BLaER1 (cell line): ENCODE measurements around the gene SPOCK3.
"Not testable (repeated sequence)": the region's sequence is repeated elsewhere in the genome, so short reads cannot be mapped to it uniquely, and the experiment has no call there.

Experiments
- H3K27ac ChIP-seq: shearing (Covaris generic); formaldehyde crosslinking; 2 replicates; pipeline ENCODE4 v1.8.1; 2022
- H3K27me3 ChIP-seq: shearing (Covaris generic); formaldehyde crosslinking; 2 replicates; pipeline ENCODE4 v1.8.1; 2022
- H3K36me3 ChIP-seq: shearing (Covaris generic); formaldehyde crosslinking; 2 replicates; pipeline ENCODE4 v1.8.1; 2022
- H3K4me1 ChIP-seq: shearing (Covaris generic); formaldehyde crosslinking; 2 replicates; pipeline ENCODE4 v1.8.1; 2022
- H3K4me2 ChIP-seq: shearing (Covaris generic); formaldehyde crosslinking; 2 replicates; pipeline ENCODE4 v1.8.1; 2022
- H3K4me3 ChIP-seq: shearing (Covaris generic); formaldehyde crosslinking; 2 replicates; pipeline ENCODE4 v1.8.1; 2022
- H3K9ac ChIP-seq: shearing (Covaris generic); formaldehyde crosslinking; 2 replicates; pipeline ENCODE4 v1.8.1; 2022
- H3K9me3 ChIP-seq: shearing (Covaris generic); formaldehyde crosslinking; 2 replicates; pipeline ENCODE4 v1.8.1; 2022
- H4K20me1 ChIP-seq: shearing (Covaris generic); formaldehyde crosslinking; 2 replicates; pipeline ENCODE4 v1.8.1; 2022
- Cebpa-rat ChIP-seq: shearing (Covaris generic); IDR thresholded peaks from 2 replicates; pipeline ENCODE4 v1.8.1; 2022

Gene SPOCK3

GRCh38 chr4:167234316-167234881 lies at the start of gene SPOCK3:
SPOCK3 (minus strand) TSS chr4:167234494.
- no peaks in the 10 kb centered on the region for H3K4me1 ChIP-seq
- peak within 1 kb of the TSS; percentile 99 for H3K4me2 ChIP-seq
- peak within 1 kb of the TSS; percentile 62 for H3K9ac ChIP-seq
- H3K4me3 ChIP-seq: peak within 1 kb of the TSS; percentile 74
- no peak for TF ChIP-seq Cebpa-rat
- peaks cover 32% of the 10 kb centered on the region for H3K27me3 ChIP-seq
- H4K20me1 ChIP-seq: no peaks in the 10 kb centered on the region
- no peak within 1 kb of the TSS for H3K27ac ChIP-seq
- no peaks in the 10 kb centered on the region for H3K9me3 ChIP-seq
- no peaks in the 10 kb centered on the region for H3K36me3 ChIP-seq

- Histone ChIP-seq H3K27me3 (no peaks in the 10 kb centered on the region), H4K20me1 (no peaks in the 10 kb centered on the region), H3K4me1 (no peaks in the 10 kb centered on the region), H3K36me3 (no peaks in the 10 kb centered on the region), H3K27ac (no peak overlapping the region), H3K9me3 (no peaks in the 10 kb centered on the region), H3K9ac (no peak overlapping the region), H3K4me3 (no peak overlapping the region), H3K4me2 (no peak overlapping the region)
- no peak for TF ChIP-seq Cebpa-rat
These were observed 48.0 kb upstream of the SPOCK3 start for GRCh38 chr4:167282171-167282864.

- H3K4me1 ChIP-seq, H3K4me3 ChIP-seq, H4K20me1 ChIP-seq, H3K9me3 ChIP-seq, H3K36me3 ChIP-seq, H3K27me3 ChIP-seq, H3K27ac ChIP-seq, H3K9ac ChIP-seq, H3K4me2 ChIP-seq: not testable (repeated sequence)
These were observed 47.3 kb upstream of the SPOCK3 start for GRCh38 chr4:167281545-167281944.

GRCh38 chr4:167274351-167274750 lies 40.1 kb upstream of the SPOCK3 start:
- Histone ChIP-seq H3K4me3 (no peak overlapping the region), H4K20me1 (no peaks in the 10 kb centered on the region), H3K27ac (no peak overlapping the region), H3K9me3 (no peaks in the 10 kb centered on the region), H3K36me3 (no peaks in the 10 kb centered on the region), H3K9ac (no peak overlapping the region), H3K4me2 (no peak overlapping the region), H3K4me1 (no peaks in the 10 kb centered on the region), H3K27me3 (no peaks in the 10 kb centered on the region)
- no peak for TF ChIP-seq Cebpa-rat

GRCh38 chr4:167265231-167265630 lies 30.9 kb upstream of the SPOCK3 start:
- H4K20me1 ChIP-seq: no peaks in the 10 kb centered on the region
- H3K9me3 ChIP-seq: no peaks in the 10 kb centered on the region
- no peaks in the 10 kb centered on the region for H3K4me1 ChIP-seq
- no peaks in the 10 kb centered on the region for H3K36me3 ChIP-seq
- no peak overlapping the region for H3K27ac ChIP-seq
- no peak overlapping the region for H3K9ac ChIP-seq
- H3K4me2 ChIP-seq: no peak overlapping the region
- no peak overlapping the region for H3K4me3 ChIP-seq
- no peaks in the 10 kb centered on the region for H3K27me3 ChIP-seq
- no peak for TF ChIP-seq Cebpa-rat

- no peaks in the 10 kb centered on the region for H4K20me1 ChIP-seq
- H3K9me3 ChIP-seq: no peaks in the 10 kb centered on the region; the same call in 1 of the 2 replicates
These were observed 14.0 kb upstream of the SPOCK3 start for GRCh38 chr4:167248271-167248670.

GRCh38 chr4:167239627-167240026 lies 5.3 kb upstream of the SPOCK3 start:
- Histone ChIP-seq H3K27me3 (peaks cover 11% of the 10 kb centered on the region), H3K9ac (no peak overlapping the region), H3K4me1 (no peaks in the 10 kb centered on the region), H3K9me3 (no peaks in the 10 kb centered on the region), H4K20me1 (no peaks in the 10 kb centered on the region), H3K4me2 (no peak overlapping the region), H3K36me3 (no peaks in the 10 kb centered on the region), H3K4me3 (no peak overlapping the region), H3K27ac (no peak overlapping the region)
- TF ChIP-seq Cebpa-rat: no peak

More at GRCh38 chr4:167248271-167248670, 14.0 kb upstream of the SPOCK3 start:
- Histone ChIP-seq H3K4me1 (no peaks in the 10 kb centered on the region), H3K27ac (no peak overlapping the region), H3K4me3 (no peak overlapping the region), H3K27me3 (no peaks in the 10 kb centered on the region), H3K9ac (no peak overlapping the region), H3K36me3 (no peaks in the 10 kb centered on the region), H3K4me2 (no peak overlapping the region)
- no peak for TF ChIP-seq Cebpa-rat

GRCh38 chr4:167238226-167238625 lies 3.9 kb upstream of the SPOCK3 start:
- Histone ChIP-seq H3K4me3 (no peak overlapping the region), H3K4me2 (no peak overlapping the region), H3K27ac (no peak overlapping the region), H4K20me1 (no peaks in the 10 kb centered on the region), H3K9me3 (no peaks in the 10 kb centered on the region), H3K27me3 (peaks cover 25% of the 10 kb centered on the region), H3K9ac (no peak overlapping the region), H3K4me1 (no peaks in the 10 kb centered on the region), H3K36me3 (no peaks in the 10 kb centered on the region)
- TF ChIP-seq Cebpa-rat: no peak

GRCh38 chr4:167233685-167234315 lies 494 bp downstream of the SPOCK3 start:
- H3K4me1 ChIP-seq: no peaks in the 10 kb centered on the region
- H3K36me3 ChIP-seq: no peaks in the 10 kb centered on the region
- TF ChIP-seq Cebpa-rat: no peak
- peak overlapping the region; percentile 99 for H3K4me2 ChIP-seq
- no peaks in the 10 kb centered on the region for H4K20me1 ChIP-seq
- peak overlapping the region; percentile 74 for H3K4me3 ChIP-seq
- peak overlapping the region; percentile 62 for H3K9ac ChIP-seq
- H3K27ac ChIP-seq: no peak overlapping the region
- H3K27me3 ChIP-seq: peaks cover 32% of the 10 kb centered on the region
- no peaks in the 10 kb centered on the region for H3K9me3 ChIP-seq
